GM18909 (cell line): ENCODE results near the gene DENND1A.
A peak's percentile ranks its signal among the peaks of the same experiment; 100 is the strongest.

ENCODE experiments used
- ATAC-seq: cut with Tn5 transposase; IDR thresholded peaks from one replicate; pipeline ENCODE4 v1.9.1; 2021; ENCODE audit warnings: mild to moderate bottlenecking; ENCODE audit not compliant: unreplicated experiment, poor library complexity

The DENND1A gene

DNA sequence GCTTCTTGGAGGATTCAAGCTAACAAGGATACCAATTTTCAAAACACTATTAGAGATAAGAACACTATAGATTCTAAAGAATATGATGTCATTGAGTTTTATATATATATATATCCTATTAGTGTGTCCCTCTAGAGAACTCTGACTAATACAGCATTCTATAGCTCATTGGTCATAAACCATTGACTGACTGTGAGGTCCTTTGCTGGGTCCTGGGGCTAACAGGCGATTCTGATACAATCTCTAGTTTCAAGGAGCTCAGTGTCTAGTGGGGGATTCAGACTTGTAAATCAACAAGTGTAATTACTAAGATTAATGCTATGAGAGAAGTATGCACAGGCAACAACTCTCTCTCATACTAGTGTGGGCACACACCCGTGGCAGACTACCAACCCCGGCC is 234.5 kb downstream of the DENND1A start:
- ATAC-seq: no peak

- no peak for ATAC-seq
Observed at GRCh38 chr9:123691765-123692303, 238.1 kb downstream of the DENND1A start.

DNA sequence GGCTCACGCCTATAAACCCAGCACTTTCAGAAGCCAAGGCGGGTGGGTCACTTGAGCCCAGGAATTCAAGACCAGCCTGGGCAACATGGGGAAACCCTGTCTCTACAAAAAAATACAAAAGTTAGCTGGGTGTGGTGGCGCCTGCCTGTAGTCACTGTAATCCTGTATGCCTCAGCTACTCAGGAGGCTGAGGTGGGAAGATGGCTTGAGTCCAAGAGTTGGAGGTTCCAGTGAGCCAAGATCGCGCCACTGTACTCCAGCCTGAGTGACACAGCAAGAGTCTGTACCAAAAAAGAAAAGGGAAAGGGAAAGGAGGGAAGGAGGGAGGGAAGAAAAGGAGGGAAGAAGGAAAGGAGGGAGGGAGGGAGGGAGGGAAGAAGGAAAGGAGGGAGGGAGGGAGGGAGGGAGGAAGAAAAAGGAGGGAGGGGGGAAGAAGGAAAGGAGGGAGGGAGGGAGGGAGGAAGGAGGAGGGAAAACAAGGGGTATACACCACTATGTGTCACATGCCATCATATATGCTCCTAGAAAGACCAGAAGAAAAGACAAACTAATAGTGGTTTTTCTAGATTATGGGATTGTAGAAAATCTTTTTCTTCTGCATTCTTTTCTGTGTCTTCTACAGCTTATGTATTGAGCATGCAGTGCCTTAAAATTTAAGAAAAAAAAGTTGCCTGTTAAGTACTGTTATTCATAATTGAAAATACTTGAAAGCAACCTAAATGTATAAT is 240.1 kb downstream of the DENND1A start:
- no peak for ATAC-seq

GRCh38 chr9:123687246-123687751 is 242.6 kb downstream of the DENND1A start:
- no peak for ATAC-seq

- no peak for ATAC-seq
Observed at GRCh38 chr9:123686829-123687192, 243.1 kb downstream of the DENND1A start.

DNA sequence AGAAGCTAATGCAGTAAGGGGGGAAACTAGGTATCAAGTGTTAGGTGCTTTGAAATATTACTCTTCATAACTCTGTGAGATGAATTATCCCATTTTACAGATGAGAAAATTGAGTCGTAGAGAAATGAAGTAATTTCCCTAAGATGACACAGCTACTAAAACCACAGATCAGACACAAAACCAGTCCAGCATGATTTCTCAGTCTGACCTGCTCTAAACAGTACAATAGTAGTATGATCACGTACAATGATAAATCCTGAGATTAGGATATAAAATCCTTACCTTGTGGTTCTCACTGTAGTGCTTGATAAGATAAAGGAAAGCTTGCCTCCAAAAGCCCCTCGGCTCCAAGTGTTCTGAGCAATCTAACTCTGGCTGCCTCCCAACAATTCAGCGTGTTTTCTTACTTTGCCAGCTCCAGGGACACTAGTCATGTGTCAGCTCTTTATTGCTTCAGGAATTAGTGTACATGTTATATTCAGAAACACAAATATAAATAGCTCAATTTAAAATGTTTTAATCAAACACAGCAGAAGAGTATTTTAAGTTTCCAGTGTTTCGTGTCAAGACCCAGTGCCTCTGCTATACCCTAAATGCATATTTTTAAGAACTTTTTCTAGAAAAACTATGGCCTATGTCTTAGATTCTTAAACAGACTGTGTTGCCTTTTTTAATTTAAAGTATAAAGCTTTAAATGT is 243.6 kb downstream of the DENND1A start:
- ATAC-seq: no peak

DNA sequence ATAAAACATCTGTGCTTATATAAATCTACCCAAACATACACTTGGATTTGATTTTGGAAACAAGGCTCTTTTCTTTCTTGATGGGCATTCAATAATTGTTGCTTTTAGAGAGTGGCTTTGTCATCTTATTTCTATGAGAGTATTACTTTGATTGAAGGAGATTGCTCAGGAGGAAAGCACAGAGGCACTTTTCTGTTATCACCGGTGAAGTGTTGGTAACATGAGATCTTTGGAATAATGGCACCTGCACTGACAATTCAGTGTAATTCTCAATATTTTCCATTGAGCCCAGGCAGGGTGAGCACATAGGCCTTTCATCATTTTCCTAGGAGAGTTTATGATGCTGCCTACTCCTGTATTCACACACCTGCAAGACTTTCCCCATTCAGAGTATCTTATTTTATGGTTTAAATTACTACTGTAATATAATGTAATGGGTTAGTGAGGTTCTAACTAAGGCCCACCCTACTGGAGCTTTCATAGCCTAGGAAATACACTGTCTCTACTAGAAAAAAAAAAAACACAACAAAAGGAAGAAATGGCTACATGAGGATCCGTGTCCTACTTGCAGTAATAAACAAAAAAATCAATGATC is 244.3 kb downstream of the DENND1A start:
- ATAC-seq: no peak

DNA sequence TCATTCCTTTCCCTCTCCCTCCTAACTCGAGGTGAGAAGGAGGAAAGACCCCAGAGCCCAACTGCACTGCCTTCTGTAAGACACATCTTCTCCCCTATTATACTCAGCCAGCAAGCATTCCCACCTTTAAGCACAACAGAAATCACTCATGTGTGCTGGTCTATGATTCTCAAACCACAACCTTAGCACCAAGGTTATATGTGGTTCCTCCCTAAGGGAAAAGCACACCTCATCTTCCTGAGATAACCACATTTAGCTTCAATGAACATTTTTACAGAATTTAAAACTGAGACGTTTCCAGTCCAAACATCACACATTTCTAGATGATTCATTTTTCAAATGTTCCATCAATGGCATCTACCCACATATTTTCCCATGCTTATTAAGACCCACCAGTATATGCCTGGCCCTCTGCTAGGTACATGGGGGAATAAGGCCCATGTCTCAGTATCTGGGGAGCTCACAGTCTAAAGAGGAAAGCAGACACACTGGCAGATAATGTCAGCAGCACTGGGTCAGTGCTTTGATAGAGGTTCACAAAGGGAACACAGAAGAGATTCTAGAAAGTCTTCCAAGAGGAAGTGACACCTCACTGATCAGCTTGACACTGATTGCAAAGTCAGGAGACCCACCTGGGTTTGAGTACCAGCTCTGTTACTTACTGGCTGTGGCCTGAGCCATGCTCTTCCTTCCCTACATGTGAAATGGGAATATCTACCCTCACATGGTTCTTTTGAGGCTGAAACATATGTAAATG is 245.4 kb downstream of the DENND1A start:
- peak; percentile 60 for ATAC-seq

DNA sequence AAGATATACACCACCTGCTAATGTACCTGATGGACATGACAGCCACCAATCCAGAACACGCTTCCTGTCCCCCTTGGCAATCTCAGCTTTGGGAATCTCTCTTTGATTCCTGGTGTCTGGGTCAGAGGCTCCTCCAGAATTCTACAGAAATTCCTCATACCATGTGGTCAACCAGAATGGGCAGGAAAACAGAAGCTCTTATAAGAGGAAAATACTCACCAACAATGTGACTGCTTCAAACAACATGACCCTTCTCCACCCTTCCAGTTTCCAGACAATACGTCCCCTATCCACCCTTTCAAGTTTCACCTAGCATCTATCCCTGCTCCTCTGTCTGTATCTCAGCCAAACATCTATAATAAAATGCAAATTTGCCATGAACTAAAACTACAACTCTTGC is 247.2 kb downstream of the DENND1A start:
- ATAC-seq: no peak

DNA sequence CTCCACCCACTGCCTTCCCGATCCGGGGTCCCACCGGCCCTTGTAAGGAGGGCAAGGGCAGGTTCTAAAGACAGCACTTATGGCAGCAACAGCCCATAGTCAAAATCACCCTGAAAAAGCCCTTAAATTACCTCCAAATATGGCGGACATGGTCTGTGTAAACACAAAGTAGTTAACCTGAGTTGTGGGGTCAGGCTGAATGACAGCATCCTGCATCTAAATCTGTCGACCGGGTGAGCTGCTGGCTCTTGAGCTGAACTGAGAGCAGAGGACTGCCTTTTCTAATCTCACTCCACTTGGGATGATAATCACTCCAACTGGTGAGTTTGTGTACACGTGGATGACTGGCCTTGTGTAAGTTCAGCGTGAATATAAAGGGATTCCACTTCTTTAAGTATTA is 249.6 kb downstream of the DENND1A start:
- no peak for ATAC-seq

- peak; percentile 97 for ATAC-seq
Observed at GRCh38 chr9:123679330-123679987, 250.5 kb downstream of the DENND1A start.

DNA sequence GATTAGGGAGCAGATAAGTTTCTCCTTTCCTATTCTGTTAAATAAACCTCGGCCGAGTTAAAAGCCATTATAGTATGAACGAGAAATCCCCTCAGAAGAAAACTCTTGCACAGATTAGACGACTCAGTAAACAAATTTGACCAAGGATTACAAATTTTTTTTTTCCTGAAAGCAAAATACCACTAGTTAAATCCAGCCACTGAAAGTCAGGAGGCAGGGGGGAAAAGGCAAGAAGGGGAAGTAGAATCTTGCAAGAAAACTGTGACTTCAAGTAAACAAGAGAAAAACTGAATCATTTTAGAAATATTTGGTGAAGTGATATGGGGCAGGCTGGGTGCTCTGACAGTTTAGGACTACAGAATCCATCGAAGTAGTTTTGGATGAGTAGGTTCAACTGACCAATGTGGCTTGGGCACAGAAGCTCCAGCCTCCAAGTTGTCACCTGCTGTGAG is 251.0 kb downstream of the DENND1A start:
- ATAC-seq: no peak

DNA sequence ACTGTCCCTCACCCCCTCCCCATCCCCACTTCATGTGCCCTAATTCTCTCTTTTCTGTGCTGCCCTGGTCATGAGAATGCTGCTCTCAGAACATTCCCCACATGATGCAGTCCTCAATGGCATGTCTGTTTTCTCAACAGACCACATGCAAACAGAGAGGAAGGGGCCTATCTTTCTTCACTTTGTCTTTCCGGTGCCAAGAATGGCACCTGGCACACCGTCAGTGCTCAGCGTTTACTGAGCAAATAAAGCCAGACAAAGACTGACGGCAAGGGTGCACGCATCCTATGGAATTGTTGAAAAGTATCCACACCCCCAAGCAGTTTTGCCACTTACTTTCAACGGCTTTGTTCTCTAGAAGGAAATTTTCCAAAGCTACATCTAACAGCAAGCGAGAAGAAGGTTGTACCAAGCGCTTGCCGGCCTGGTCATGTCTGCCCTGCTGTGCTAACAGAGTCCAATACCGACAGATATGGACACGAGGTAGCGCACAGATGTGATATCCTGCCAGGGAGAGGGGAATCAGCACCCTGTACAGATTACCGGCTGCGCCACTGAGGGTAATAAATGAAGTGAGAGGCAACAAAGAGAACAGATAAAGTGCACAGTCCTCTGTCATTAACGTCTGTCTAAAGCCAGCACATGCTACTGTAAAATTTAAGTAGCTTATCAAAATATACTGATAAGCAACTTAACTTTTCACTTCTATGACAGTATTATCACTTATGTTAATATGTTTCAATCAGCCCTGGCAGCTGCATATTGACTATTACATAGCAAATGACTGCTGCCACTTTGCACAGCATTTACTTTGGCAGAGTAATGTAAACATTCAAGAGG is 251.7 kb downstream of the DENND1A start:
- no peak for ATAC-seq

- no peak for ATAC-seq
Observed at GRCh38 chr9:123676869-123677268, 253.1 kb downstream of the DENND1A start.

DNA sequence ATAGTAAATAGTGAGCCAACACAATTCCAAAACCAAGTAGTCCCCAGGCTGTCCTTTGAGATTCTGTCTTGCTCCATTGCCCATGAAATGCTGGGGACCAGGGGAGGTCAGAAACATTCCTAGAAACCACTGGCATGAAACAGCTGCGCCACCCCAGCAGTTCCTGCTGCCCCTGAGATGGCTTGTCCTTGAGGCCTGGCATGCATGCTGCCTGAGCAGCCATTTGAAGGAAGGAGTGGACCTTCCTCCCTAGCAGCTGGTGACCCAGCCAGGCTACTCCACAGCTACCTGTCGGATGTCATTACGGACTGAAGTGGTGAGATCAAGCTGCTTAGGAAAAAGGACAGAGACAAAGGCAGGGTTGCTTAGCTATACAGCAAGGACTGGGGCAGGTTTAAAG is 260.6 kb downstream of the DENND1A start:
- no peak for ATAC-seq

GRCh38 chr9:123663529-123663928 is 266.4 kb downstream of the DENND1A start:
- ATAC-seq: no peak

DNA sequence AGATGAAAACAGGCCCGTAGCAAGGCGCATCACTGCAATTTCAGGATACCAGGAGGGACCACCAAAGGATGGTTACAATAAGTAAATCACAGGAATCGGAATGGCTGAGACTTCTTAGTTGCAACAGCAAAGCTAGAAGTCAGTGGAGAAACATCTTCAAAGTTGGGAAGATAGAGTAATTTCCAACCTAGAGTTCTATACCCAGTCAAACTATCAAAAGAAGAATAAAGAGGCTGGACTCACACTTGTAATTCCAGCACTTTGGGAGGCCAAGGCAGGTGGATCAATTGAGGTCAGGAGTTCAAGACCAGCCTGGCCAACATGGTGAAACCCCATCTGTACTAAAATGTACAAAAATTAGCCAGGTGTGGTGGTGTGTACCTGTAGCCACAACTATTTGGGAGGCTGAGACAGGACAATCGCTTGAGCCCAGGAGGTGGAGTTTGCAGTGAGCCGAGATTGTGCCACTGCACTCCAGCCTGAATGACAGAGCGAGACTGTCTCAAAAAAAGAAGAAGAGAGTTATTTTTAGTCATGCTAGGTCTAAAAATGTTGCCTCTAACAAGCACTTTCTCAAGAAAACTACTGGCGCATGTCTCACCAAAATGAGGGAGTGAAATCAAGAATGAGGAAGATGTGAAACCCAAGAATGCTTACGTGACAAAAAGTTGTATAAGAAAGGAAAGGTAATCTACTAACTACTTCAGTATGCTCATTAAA is 267.7 kb downstream of the DENND1A start:
- ATAC-seq: no peak

GRCh38 chr9:123660691-123661466 is 269.0 kb downstream of the DENND1A start:
- no peak for ATAC-seq
